Measurements from ENCODE around the gene DUSP11. TPM values are rescaled to one million over a fixed set of nuclear protein-coding genes. Genes with fewer than 3 reads are reported as not detected.

Gene DUSP11
- total and polyA plus RNA-seq, 9 of the 15 experiments (the other 6 are each of a cell fraction or from before 2014, with no cell fraction given) = 20.7 to 79.8 (median 29.3) TPM

GRCh38 chr2:73736855-73737779 lies 42.8 kb downstream of the DUSP11 start, which contains the start of gene TPRKB (continued):
- TF ChIP-seq, protein P1, sequence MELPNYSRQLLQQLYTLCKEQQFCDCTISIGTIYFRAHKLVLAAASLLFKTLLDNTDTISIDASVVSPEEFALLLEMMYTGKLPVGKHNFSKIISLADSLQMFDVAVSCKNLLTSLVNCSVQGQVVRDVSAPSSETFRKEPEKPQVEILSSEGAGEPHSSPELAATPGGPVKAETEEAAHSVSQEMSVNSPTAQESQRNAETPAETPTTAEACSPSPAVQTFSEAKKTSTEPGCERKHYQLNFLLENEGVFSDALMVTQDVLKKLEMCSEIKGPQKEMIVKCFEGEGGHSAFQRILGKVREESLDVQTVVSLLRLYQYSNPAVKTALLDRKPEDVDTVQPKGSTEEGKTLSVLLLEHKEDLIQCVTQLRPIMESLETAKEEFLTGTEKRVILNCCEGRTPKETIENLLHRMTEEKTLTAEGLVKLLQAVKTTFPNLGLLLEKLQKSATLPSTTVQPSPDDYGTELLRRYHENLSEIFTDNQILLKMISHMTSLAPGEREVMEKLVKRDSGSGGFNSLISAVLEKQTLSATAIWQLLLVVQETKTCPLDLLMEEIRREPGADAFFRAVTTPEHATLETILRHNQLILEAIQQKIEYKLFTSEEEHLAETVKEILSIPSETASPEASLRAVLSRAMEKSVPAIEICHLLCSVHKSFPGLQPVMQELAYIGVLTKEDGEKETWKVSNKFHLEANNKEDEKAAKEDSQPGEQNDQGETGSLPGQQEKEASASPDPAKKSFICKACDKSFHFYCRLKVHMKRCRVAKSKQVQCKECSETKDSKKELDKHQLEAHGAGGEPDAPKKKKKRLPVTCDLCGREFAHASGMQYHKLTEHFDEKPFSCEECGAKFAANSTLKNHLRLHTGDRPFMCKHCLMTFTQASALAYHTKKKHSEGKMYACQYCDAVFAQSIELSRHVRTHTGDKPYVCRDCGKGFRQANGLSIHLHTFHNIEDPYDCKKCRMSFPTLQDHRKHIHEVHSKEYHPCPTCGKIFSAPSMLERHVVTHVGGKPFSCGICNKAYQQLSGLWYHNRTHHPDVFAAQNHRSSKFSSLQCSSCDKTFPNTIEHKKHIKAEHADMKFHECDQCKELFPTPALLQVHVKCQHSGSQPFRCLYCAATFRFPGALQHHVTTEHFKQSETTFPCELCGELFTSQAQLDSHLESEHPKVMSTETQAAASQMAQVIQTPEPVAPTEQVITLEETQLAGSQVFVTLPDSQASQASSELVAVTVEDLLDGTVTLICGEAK (IDR thresholded peaks at IDR 0.05) = peak; percentile 99
- TF ChIP-seq, protein P1 (CRISPR knock-in tag; IDR thresholded peaks at IDR 0.05) = no peak
- TF ChIP-seq, protein P2, sequence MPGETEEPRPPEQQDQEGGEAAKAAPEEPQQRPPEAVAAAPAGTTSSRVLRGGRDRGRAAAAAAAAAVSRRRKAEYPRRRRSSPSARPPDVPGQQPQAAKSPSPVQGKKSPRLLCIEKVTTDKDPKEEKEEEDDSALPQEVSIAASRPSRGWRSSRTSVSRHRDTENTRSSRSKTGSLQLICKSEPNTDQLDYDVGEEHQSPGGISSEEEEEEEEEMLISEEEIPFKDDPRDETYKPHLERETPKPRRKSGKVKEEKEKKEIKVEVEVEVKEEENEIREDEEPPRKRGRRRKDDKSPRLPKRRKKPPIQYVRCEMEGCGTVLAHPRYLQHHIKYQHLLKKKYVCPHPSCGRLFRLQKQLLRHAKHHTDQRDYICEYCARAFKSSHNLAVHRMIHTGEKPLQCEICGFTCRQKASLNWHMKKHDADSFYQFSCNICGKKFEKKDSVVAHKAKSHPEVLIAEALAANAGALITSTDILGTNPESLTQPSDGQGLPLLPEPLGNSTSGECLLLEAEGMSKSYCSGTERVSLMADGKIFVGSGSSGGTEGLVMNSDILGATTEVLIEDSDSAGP (CRISPR knock-in tag; IDR thresholded peaks at IDR 0.05) = no peak
- no peak for TF ChIP-seq POLR3A (IDR thresholded peaks at IDR 0.05; ENCODE audit: borderline replicate concordance, extremely low read depth, insufficient read depth, insufficient read length)
- TF ChIP-seq KLF1 (tag; IDR thresholded peaks at IDR 0.05) = peak; percentile 68; the same call in 1 of the 2 replicates
- TF ChIP-seq CCAR2 (IDR thresholded peaks at IDR 0.05; ENCODE audit: low read depth, low read length) = no peak
- no peak for TF ChIP-seq PHB (CRISPR knock-in tag; IDR thresholded peaks at IDR 0.05)
- 0 out of 2 replicates have a peak, but pooled peaks have one; percentile 14 for TF ChIP-seq SMAD3 (CRISPR knock-in tag; conservative IDR thresholded peaks at IDR 0.05)
- TF ChIP-seq GATAD2A (IDR thresholded peaks at IDR 0.05) = no peak
- no peak for TF ChIP-seq E2F5 (CRISPR knock-in tag; IDR thresholded peaks at IDR 0.05)
- TF ChIP-seq ZNF212 (CRISPR knock-in tag; IDR thresholded peaks at IDR 0.05) = no peak
- no peak for TF ChIP-seq ZNF146 (CRISPR knock-in tag; IDR thresholded peaks at IDR 0.05; ENCODE audit: unreplicated experiment)
